ENCODE measurements around the gene HBG2.

The HBG2 gene

DNA sequence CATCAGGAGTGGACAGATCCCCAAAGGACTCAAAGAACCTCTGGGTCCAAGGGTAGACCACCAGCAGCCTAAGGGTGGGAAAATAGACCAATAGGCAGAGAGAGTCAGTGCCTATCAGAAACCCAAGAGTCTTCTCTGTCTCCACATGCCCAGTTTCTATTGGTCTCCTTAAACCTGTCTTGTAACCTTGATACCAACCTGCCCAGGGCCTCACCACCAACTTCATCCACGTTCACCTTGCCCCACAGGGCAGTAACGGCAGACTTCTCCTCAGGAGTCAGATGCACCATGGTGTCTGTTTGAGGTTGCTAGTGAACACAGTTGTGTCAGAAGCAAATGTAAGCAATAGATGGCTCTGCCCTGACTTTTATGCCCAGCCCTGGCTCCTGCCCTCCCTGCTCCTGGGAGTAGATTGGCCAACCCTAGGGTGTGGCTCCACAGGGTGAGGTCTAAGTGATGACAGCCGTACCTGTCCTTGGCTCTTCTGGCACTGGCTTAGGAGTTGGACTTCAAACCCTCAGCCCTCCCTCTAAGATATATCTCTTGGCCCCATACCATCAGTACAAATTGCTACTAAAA, 27.8 kb downstream of the HBG2 start, which contains the start of gene HBB:
Gene HBB, minus strand, starts transcription at position 340 of the 579 bp plus-strand sequence. Its CDS starts 50 bp downstream, at position 290.
- Histone ChIP-seq H3K27ac (ENCODE audit: poor library complexity, severe bottlenecking) (no peak within 1 kb of the TSS), H3K36me3 (ENCODE audit: low read depth) (no peaks in the 10 kb centered on the region), H3K4me1 (ENCODE audit: insufficient read depth, poor library complexity, severe bottlenecking) (no peaks in the 10 kb centered on the region), H3K27me3 (ENCODE audit: insufficient read depth, poor library complexity, severe bottlenecking) (no peaks in the 10 kb centered on the region), H3K4me3 (ENCODE audit: severe bottlenecking) (no peak within 1 kb of the TSS), H3K9me3 (ENCODE audit: severe bottlenecking) (no peaks in the 10 kb centered on the region)
- DNase-seq (ENCODE audit: low spot score) (no peak), ATAC-seq (ENCODE audit: low read depth) (no peak; the same call in 2 of the 3 replicates)
- no peak for TF ChIP-seq CTCF (IDR thresholded peaks at IDR 0.05; ENCODE audit: poor library complexity, severe bottlenecking)

GRCh38 chr11:5225480-5225871, 29.1 kb downstream of the HBG2 start:
- Histone ChIP-seq H3K36me3 (ENCODE audit: low read depth) (no peaks in the 10 kb centered on the region), H3K27ac (ENCODE audit: poor library complexity, severe bottlenecking) (no peak overlapping the region), H3K9me3 (ENCODE audit: severe bottlenecking) (no peaks in the 10 kb centered on the region), H3K4me3 (ENCODE audit: severe bottlenecking) (no peak overlapping the region), H3K27me3 (ENCODE audit: insufficient read depth, poor library complexity, severe bottlenecking) (no peaks in the 10 kb centered on the region), H3K4me1 (ENCODE audit: insufficient read depth, poor library complexity, severe bottlenecking) (no peaks in the 10 kb centered on the region)
- no peak for DNase-seq (ENCODE audit: low spot score)
- no peak for TF ChIP-seq CTCF (IDR thresholded peaks at IDR 0.05; ENCODE audit: poor library complexity, severe bottlenecking)
- no peak for ATAC-seq (ENCODE audit: low read depth)

- H3K36me3 ChIP-seq (ENCODE audit: low read depth), result no peaks in the 10 kb centered on the region
- no peak overlapping the region for H3K4me3 ChIP-seq (ENCODE audit: severe bottlenecking)
- ATAC-seq (ENCODE audit: low read depth), result no peak
- no peak for TF ChIP-seq CTCF (IDR thresholded peaks at IDR 0.05; ENCODE audit: poor library complexity, severe bottlenecking)
- no peak for DNase-seq (ENCODE audit: low spot score)
- H3K27me3 ChIP-seq (ENCODE audit: insufficient read depth, poor library complexity, severe bottlenecking), result no peaks in the 10 kb centered on the region
- H3K9me3 ChIP-seq (ENCODE audit: severe bottlenecking), result no peaks in the 10 kb centered on the region
- H3K27ac ChIP-seq (ENCODE audit: poor library complexity, severe bottlenecking), result no peak overlapping the region
- no peaks in the 10 kb centered on the region for H3K4me1 ChIP-seq (ENCODE audit: insufficient read depth, poor library complexity, severe bottlenecking)
Observed at GRCh38 chr11:5224538-5225479, 29.8 kb downstream of the HBG2 start.

DNA sequence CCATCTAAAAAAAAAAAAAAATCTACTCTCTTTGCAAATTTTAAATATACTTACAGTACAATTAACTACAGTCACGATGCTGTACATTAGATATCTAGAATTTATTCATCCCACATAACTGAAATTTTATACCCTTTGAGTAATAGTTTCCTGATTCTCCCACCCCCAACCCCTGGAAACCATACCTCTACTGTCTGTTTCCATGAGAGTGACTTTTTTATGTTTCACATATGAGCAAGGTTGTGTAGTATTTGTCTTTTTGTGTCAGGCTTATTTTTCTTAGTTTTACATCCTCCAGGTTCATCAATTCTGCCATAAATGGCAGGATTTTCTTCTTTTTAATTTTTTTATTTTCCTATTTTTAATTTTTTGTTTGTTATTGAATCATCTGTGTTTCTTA, 30.9 kb downstream of the HBG2 start:
- Histone ChIP-seq H3K36me3 (ENCODE audit: low read depth) (no peaks in the 10 kb centered on the region), H3K4me3 (ENCODE audit: severe bottlenecking) (no peak overlapping the region), H3K9me3 (ENCODE audit: severe bottlenecking) (no peaks in the 10 kb centered on the region), H3K4me1 (ENCODE audit: insufficient read depth, poor library complexity, severe bottlenecking) (no peaks in the 10 kb centered on the region), H3K27ac (ENCODE audit: poor library complexity, severe bottlenecking) (no peak overlapping the region), H3K27me3 (ENCODE audit: insufficient read depth, poor library complexity, severe bottlenecking) (no peaks in the 10 kb centered on the region)
- DNase-seq (ENCODE audit: low spot score) (no peak), ATAC-seq (ENCODE audit: low read depth) (no peak)
- TF ChIP-seq CTCF (IDR thresholded peaks at IDR 0.05; ENCODE audit: poor library complexity, severe bottlenecking), result no peak
